Erythroblast (primary cell): ENCODE data around the gene DNAJC21.

ENCODE experiments used
- GATA1 ChIP-seq: IDR thresholded peaks from 2 replicates; pipeline ENCODE4 v1.6.1; 2011; ENCODE audit warnings: low read depth, mild to moderate bottlenecking, control low read depth, low read length, moderate library complexity
- POLR2A ChIP-seq: IDR thresholded peaks from 2 replicates; pipeline ENCODE4 v1.6.1; 2011; ENCODE audit warnings: mild to moderate bottlenecking, low read length

DNA sequence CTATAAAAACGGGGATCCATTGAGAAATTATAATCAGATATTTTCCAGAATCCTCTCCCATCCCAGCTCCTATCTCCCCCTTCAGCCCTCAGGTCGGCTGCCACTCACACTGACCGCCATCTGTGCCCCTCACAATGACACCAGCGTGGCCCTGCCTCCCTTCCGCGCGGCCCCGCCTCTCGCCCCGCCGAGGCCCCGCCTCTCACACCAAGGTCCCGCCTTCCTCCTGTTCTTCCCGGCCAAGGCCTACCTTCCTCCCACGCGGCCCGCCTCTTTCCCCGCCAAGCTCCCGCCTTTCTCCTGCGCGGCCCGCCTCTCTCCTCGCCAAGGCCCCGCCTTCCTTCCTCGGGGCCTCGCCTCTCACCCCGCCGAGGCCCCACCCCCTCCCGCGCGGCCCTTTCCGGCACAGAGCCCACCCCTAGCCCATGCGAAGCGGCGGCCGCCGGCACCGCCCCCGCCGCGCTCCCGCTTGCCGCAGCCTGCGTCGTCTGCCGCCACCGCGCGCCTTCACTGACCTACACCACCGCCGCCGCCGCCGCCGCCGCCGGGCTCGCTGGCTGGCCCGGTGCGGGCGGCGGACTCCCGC, at the start of gene DNAJC21:
- TF ChIP-seq POLR2A = no peak
- TF ChIP-seq GATA1 = no peak
